ENCODE results near the gene ARFIP1.

DNA sequence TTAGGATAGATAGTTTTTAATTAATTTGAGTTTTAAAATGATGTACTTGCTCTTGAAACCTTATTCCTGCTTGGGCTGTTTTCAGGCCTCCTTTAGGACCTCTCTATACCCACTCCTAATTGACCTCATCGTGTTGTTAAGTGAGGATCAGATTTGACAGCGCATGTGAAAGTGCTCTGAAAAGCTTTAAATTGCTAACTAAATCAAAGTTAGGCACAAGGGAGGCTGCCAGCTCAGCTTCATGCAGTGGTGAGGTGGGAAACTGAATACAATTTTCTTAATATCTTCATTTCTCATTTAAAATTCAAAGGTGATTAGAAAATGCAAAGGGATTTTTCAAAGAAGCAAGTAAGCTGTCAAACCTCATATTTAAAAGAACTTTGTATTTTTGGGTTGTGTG is 176.4 kb downstream of the ARFIP1 start:
- no peak for TF ChIP-seq ZNF274 (IDR thresholded peaks at IDR 0.05; ENCODE audit: low read depth, low read length)
- TF ChIP-seq YY1 (IDR thresholded peaks at IDR 0.05; ENCODE audit: insufficient read depth, insufficient read length) = no peak
